Gastroesophageal sphincter (tissue), 3 donors: Measurements from ENCODE around the gene WAPL.

ENCODE experiments used
- EP300 ChIP-seq: sonication (generic); formaldehyde crosslinking; IDR thresholded peaks from one replicate; pipeline ENCODE4 v1.6.1; 2017; ENCODE audit warnings: antibody characterized with exemption, mild to moderate bottlenecking
- POLR2A ChIP-seq, 2 donors: fragments of 450-650 bp; IDR thresholded peaks; one replicate each; pipeline ENCODE4 v1.6.1; 2017; ENCODE audit warnings: antibody characterized with exemption in 2 of 2, mild to moderate bottlenecking in 2 of 2, moderate library complexity in 1 of 2
- POLR2AphosphoS5 ChIP-seq: sonication (generic); formaldehyde crosslinking; IDR thresholded peaks from one replicate; pipeline ENCODE4 v1.6.1; 2017; ENCODE audit warnings: antibody characterized with exemption
- TF ChIP-seq, protein P1 (sequence below), 4 experiments: fragments of 200-600 bp in 2 of 4; fragments of 450-650 bp in 2 of 4; sonication (generic) in 1 of 4; IDR thresholded peaks; one replicate each; pipeline ENCODE4 v1.5.1; 2017 to 2019; ENCODE audit warnings: antibody characterized with exemption in 4 of 4, mild to moderate bottlenecking in 2 of 4, moderate library complexity in 2 of 4

DNA sequence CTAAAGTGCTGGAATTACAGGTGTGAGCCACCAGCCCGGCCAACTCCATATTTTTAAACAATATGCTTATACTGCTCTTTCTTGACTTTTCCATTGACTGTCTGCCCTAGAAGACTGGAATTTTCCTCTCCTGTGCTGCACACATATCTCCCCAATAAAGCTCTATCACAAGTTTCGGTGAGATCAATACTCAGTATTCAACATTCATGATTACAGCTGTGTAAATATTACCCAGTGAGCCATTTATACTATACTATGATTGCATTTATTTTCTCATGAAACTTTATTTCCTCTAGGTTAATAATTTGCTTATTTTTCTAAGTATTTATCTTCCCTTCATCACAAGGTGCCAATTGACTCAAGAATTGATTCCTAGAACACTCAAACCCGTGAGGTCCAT is 106.5 kb downstream of the WAPL start:
- TF ChIP-seq POLR2AphosphoS5 (no peak), POLR2A (IDR thresholded peaks at IDR 0.05) (no peak), EP300 (no peak)
- TF ChIP-seq, protein P1, sequence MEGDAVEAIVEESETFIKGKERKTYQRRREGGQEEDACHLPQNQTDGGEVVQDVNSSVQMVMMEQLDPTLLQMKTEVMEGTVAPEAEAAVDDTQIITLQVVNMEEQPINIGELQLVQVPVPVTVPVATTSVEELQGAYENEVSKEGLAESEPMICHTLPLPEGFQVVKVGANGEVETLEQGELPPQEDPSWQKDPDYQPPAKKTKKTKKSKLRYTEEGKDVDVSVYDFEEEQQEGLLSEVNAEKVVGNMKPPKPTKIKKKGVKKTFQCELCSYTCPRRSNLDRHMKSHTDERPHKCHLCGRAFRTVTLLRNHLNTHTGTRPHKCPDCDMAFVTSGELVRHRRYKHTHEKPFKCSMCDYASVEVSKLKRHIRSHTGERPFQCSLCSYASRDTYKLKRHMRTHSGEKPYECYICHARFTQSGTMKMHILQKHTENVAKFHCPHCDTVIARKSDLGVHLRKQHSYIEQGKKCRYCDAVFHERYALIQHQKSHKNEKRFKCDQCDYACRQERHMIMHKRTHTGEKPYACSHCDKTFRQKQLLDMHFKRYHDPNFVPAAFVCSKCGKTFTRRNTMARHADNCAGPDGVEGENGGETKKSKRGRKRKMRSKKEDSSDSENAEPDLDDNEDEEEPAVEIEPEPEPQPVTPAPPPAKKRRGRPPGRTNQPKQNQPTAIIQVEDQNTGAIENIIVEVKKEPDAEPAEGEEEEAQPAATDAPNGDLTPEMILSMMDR (IDR thresholded peaks at IDR 0.05) = no peak
